ENCODE data around the gene GADL1. TPM values are rescaled to one million over a fixed set of nuclear protein-coding genes. Genes with fewer than 3 reads are reported as not detected.

The GADL1 gene
- total RNA-seq, 4 donors from 2014 or later = 1.1 TPM; not detected in 3

GRCh38 chr3:30934208-30934550 lies 39.7 kb upstream of the GADL1 start:
- H3K4me1 ChIP-seq = no peaks in the 10 kb centered on the region
- H3K4me3 ChIP-seq = no peak overlapping the region
- DNase-seq = no peak
- H3K36me3 ChIP-seq = no peaks in the 10 kb centered on the region
- no peaks in the 10 kb centered on the region for H3K9me3 ChIP-seq
- no peak overlapping the region for H3K27ac ChIP-seq
- intact Hi-C loops (cut with DNase I; ENCODE audit: low total_unique reads) = no loop called here
- no peaks in the 10 kb centered on the region for H3K27me3 ChIP-seq
- TF ChIP-seq CTCF (IDR thresholded peaks at IDR 0.05) (peak; percentile 49 to 59 (median 55)), POLR2A (IDR thresholded peaks at IDR 0.05) (no peak)

DNA sequence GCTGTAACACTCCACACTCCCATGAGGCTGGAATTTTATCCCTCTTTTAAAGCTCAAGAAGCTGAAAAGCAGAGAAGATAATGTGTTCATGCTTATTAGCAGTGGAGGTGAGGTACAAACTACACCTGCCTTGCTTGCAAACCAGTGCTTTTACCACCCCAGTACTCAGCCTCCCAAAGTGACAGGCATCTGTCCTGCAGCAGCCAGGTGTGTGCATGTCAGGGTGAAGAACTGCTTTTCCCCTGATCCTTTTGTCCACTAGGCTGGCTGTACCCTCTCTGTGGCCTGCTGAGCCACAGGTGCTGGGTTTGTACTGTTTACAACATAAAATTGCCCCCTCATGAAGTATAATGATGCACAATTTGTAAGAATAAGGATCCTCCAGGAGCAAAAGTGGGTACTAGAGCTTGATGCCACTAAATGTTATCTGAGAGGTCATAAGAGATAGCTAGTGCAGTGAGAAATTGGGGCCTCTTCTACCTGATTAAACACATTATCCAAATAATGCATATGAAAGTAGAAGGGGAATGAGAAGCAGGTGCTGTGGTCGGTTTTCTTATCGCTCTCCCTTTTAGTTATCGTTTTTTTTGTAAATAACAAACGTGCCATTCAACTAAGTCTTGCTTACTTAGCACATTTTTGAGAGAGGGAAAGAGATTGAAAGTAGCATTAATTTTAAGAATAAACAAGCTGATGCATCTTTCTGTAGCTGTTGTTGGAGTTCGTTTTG lies 39.2 kb upstream of the GADL1 start:
- TF ChIP-seq CTCF (IDR thresholded peaks at IDR 0.05) (no peak), POLR2A (IDR thresholded peaks at IDR 0.05) (no peak)
- no peak overlapping the region for H3K4me3 ChIP-seq

GRCh38 chr3:30932513-30933098 lies 38.1 kb upstream of the GADL1 start:
- H3K27me3 ChIP-seq = no peaks in the 10 kb centered on the region
- H3K27ac ChIP-seq = no peak overlapping the region
- no peaks in the 10 kb centered on the region for H3K9me3 ChIP-seq
- no peaks in the 10 kb centered on the region for H3K36me3 ChIP-seq
- H3K4me3 ChIP-seq = no peak overlapping the region
- intact Hi-C loops (cut with DNase I; ENCODE audit: low total_unique reads) = no loop called here
- H3K4me1 ChIP-seq = no peaks in the 10 kb centered on the region
- no peak for TF ChIP-seq CTCF (IDR thresholded peaks at IDR 0.05)
- no peak for TF ChIP-seq POLR2A (IDR thresholded peaks at IDR 0.05)
- DNase-seq = no peak

More for the DNA sequence above, 39.2 kb upstream of the GADL1 start:
- no peaks in the 10 kb centered on the region for H3K4me1 ChIP-seq
- no peaks in the 10 kb centered on the region for H3K36me3 ChIP-seq
- intact Hi-C loops (cut with DNase I; ENCODE audit: low total_unique reads) = no loop called here
- H3K9me3 ChIP-seq = no peaks in the 10 kb centered on the region
- DNase-seq = no peak
- no peak overlapping the region for H3K27ac ChIP-seq
- H3K27me3 ChIP-seq = no peaks in the 10 kb centered on the region

DNA sequence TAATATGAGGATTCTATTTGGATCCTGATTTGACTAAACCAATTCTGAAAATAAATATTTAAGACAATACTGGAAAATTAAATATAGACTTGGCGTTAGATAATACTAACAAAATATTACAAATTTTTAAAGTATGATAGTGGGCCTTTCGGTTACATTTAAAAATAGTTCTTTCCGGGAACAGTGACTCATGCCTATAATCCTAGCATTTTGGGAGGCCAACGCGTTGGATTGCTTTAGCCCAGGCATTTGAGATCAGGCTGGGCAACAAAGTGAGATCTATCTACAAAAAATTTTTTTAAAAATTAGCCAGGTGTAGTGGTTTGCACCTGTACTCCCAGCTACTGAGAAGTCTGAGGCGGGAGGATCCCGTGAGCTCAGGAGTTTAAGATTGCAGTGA lies 30.3 kb upstream of the GADL1 start:
- no peaks in the 10 kb centered on the region for H3K27me3 ChIP-seq
- intact Hi-C loops (cut with DNase I; ENCODE audit: low total_unique reads) = no loop called here
- DNase-seq = no peak
- H3K4me1 ChIP-seq = no peaks in the 10 kb centered on the region
- H3K36me3 ChIP-seq = no peaks in the 10 kb centered on the region
- no peak for TF ChIP-seq POLR2A (IDR thresholded peaks at IDR 0.05)
- TF ChIP-seq CTCF (IDR thresholded peaks at IDR 0.05) = no peak
- no peaks in the 10 kb centered on the region for H3K9me3 ChIP-seq
- no peak overlapping the region for H3K4me3 ChIP-seq
- no peak overlapping the region for H3K27ac ChIP-seq

DNA sequence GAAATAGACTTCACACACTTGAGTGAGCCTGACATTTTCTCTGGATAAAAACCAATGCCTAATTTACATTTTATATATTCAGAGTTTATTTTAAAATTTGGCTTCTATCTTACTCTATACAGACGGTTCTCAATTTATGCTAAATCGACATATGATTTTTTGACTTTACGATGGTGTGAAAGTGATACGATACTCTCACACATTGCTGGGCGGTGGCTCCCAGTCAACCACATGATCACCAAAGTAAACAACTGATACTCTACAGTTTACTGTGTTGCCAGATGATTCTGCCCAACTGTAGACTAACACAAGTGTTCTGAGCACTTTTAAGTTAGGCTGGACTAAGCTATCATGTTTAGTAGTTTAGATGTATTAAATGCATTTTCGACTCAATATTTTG lies 25.1 kb upstream of the GADL1 start:
- no peak overlapping the region for H3K4me3 ChIP-seq
- TF ChIP-seq POLR2A (IDR thresholded peaks at IDR 0.05) (no peak), CTCF (IDR thresholded peaks at IDR 0.05) (no peak)
- intact Hi-C loops (cut with DNase I; ENCODE audit: low total_unique reads) = no loop called here
- H3K27me3 ChIP-seq = no peaks in the 10 kb centered on the region
- no peaks in the 10 kb centered on the region for H3K4me1 ChIP-seq
- no peaks in the 10 kb centered on the region for H3K36me3 ChIP-seq
- no peak overlapping the region for H3K27ac ChIP-seq
- DNase-seq = no peak
- H3K9me3 ChIP-seq = no peaks in the 10 kb centered on the region
